Measurements from ENCODE around the gene GALC.

- TF ChIP-seq, protein P1, sequence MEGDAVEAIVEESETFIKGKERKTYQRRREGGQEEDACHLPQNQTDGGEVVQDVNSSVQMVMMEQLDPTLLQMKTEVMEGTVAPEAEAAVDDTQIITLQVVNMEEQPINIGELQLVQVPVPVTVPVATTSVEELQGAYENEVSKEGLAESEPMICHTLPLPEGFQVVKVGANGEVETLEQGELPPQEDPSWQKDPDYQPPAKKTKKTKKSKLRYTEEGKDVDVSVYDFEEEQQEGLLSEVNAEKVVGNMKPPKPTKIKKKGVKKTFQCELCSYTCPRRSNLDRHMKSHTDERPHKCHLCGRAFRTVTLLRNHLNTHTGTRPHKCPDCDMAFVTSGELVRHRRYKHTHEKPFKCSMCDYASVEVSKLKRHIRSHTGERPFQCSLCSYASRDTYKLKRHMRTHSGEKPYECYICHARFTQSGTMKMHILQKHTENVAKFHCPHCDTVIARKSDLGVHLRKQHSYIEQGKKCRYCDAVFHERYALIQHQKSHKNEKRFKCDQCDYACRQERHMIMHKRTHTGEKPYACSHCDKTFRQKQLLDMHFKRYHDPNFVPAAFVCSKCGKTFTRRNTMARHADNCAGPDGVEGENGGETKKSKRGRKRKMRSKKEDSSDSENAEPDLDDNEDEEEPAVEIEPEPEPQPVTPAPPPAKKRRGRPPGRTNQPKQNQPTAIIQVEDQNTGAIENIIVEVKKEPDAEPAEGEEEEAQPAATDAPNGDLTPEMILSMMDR (IDR thresholded peaks at IDR 0.05) = no peak
- no peak for TF ChIP-seq POLR2A (IDR thresholded peaks at IDR 0.05)
Measured at GRCh38 chr14:88030079-88030478, 37.1 kb upstream of the GALC start.

All from sigmoid colon (tissue), 3 donors.